Renal cortical epithelial cell (primary cell): Measurements from ENCODE around the gene TSPYL1. TPM values are rescaled to one million over a fixed set of nuclear protein-coding genes. Genes with fewer than 3 reads are reported as not detected.
"Not testable (repeated sequence)": the region's sequence is repeated elsewhere in the genome, so short reads cannot be mapped to it uniquely, and the experiment has no call there.

Source experiments
- DNase-seq: peaks from one replicate; pipeline ENCODE4 v3.0.0-alpha.2; 2011; ENCODE audit warnings: low read depth
- total RNA-seq: library from RNA; depleted of rRNA; stranded (reverse); fragments of >200 nt; gene quantifications from 2 replicates; pipeline ENCODE4 v1.2.3, GENCODE V29; 2014

The TSPYL1 gene
- 102 and 115 TPM in 2 replicates for total RNA-seq

DNA sequence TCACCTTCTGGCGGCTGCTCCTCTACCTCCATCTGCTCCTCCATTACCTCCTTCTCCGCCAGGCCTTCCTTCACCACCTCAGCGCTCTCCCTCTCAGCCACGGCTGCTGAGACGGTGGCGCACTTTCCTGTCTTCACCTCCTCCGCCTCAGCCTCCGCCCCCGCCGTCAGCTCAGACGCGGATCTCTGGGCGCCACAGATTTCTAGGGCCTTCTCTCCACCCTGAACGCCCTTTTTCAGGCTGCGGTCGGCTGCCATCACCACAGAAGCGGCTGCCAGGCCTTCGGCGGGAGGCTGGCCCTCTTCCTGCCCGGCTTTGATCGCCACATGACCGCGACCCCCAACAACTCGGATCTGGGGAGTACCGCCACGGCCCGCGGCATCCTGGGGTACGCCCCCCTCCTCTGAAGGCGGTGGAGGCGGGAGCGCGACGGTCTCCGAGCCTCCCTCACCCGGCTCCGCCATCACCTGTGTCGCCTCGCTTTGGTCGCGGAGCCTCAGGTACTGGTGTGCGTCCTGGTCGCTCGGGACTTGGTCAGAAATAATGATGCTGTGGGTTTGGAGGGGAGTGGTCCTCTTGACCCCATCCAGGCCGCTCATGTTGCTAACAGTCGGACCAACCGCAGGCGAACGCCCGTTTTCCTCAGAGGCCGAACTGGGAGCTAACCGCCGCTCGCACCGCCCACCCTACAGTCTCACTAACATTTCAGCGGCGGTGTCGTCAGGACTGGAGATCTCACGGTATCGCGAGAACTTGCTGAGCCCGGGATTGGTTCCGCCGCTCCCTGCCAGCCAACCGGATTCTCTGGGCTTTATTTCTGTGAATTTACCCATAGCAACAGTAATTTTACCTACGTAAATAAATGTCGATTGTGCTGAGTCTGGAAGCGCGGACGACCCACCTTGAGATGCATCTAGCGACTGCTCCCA is at the start of gene TSPYL1:
Gene TSPYL1, minus strand, starts transcription at position 699 of the 929 bp plus-strand sequence. Its CDS starts 100 bp downstream, at position 599.
- DNase-seq, result peak; percentile 96

DNA sequence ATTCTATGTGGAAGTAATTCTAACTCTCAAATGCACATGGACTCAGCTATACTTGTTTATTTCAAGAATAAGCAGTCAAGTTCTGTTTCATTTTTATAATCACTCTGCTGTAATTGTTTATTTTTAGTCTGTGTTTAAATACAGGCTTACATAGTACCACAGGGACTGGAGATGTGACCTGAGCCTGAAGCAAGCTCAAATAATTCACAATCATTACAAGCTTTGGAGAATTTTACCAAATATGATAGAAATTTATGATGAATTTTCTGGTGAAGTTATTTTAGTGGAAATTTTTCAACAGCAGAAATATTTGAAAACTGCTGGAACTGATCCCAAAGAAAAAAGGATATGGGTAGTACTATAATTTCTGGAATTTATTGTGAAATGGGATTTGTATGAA is 49.4 kb upstream of the TSPYL1 start:
- no peak for DNase-seq

DNA sequence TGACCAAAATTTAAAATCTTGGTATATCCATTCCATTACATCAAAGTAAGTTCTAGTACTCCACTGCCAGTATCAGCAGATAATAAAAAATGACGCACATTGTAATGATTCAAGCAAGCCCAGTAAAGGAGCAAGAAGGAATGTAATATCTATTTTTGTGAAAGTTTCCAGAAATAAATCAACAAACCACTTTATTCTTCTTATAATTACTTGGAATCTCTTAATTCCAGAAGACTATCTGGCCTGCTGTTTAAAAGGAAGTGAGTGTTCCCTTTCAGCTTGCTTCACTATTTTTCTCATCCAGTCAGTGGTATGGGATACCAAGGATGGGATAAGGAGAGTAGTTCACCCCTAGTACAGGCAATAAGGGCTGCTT is 48.8 kb upstream of the TSPYL1 start:
- no peak for DNase-seq

DNA sequence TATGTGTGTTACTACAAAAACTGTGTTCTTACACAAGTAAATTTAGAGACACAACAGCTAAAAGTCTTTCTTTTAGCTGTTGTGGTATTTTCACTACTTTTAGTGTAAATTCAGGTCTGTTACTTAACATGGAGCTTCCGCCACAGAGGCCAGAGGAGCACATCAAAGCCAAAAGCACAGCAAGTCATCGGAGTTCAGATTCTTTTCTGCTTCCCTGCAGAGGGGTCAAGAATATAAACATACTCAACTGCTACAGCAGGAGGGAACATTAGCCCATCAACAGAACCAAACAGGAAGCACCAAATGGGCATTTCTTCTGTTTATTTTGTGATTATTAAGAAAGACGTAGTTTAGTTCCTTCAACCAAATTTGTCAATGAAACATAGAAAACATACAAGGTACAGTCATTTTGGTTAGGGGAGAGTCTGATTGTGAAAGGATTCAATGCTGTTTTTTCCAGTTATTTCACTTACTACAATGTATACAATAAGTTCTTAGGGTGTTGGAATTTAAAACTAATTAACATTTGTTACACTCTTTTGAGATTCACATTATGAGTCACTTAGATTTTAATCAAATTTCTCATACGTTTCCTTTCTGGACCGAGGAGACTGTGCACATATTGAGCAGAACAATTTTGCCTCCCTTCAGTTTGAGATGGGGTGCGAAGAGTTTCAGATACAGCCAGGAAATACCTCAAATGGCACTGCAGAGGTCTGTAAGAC is 48.2 kb upstream of the TSPYL1 start:
- peak; percentile 7 for DNase-seq

DNA sequence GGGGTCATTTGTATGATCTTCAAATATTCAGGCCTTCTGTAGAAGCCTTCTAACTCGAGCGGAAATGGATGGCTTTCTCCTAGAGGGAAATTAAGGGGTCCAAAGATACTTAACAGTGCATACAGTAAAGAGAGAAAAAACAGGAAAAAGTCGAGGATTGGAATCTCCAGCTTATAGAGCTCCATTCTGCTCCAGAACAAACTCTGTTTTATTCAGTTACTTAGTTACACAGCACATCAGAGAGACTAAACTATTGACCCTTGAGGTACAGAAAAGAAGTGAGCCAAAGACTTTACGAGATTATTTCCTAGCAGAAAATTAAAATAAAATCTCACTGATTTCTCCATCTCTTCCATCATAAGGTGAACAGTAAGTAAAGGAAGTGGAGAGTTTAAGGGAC is 47.3 kb upstream of the TSPYL1 start:
- DNase-seq, result no peak

DNA sequence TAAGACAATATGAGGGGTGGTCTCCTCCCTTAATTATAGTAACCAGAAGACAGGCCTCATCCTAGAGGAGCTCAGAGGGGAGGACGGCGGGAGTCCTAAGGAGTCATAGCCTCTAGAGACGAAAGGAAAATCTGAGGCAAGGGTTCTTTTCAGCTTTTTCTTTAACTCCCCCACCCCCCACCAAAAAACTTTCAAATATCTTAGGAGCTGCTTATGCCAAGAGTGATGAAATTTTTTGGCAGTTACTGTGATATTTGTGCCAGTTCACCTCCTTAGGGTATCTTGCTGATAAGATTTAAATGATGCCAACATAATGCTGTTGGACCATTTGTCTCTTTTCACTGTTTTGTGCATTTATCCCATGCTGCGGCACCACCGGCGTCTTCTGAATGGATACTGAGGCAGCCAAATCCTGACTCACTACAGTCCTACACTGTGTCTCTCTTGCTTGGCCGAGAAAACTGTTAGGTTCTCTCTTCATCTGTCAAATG is 46.5 kb upstream of the TSPYL1 start:
- DNase-seq, result no peak

DNA sequence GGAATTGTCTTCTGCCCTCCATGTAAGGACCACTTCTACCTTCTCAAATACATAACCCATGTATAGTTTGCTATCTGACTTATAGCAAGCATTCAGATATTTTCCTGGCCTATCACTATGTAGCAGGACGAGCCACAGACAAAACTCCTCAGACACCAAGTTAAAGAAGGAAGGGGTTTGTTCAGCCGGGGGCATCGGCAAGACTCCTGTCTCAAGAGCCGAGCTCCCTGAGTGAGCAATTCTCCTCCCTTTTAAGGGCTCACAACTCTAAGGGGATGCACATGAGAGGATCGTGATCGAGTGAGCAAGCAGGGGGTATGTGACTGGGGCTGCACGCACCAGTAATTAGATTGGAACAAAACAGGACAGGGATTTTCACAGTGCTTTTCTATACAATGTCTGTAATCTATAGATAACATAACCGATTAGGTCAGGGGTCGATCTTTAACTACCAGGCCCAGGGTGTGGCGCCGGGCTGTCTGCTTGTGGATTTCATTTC is 46.0 kb upstream of the TSPYL1 start:
- DNase-seq, result not testable (repeated sequence)

DNA sequence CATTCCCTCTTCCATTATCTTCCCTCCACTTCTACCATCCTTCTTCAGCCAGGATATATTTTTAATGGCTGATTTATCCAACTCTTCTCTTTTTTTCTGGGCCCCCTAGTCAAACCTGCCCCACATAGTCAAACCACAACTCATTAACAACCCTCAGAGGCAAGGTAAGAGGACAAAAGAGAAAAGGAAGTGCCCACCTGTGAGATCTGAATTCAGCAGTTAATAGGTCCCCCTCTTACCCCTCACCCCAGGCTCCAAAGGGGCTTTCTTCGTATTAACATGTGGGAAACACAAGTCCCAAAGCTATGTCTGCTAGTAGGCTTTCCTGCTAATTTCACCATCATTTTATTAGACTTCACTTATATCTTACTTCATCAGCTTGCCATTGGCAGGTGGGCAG is 44.1 kb upstream of the TSPYL1 start:
- no peak for DNase-seq

DNA sequence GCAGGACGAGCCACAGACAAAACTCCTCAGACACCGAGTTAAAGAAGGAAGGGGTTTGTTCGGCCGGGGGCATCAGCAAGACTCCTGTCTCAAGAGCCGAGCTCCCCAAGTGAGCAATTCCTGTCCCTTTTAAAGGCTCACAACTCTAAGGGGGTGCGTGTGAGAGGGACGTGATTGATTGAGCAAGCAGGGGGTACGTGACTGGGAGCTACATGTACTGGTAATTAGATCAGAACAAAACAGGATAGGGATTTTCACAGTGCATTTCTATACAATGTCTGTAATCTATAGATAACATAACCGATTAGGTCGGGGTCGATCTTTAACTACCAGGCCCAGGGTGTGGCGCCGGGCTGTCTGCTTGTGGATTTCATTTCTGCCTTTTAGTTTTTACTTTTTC is 42.2 kb upstream of the TSPYL1 start:
- DNase-seq, result not testable (repeated sequence)

DNA sequence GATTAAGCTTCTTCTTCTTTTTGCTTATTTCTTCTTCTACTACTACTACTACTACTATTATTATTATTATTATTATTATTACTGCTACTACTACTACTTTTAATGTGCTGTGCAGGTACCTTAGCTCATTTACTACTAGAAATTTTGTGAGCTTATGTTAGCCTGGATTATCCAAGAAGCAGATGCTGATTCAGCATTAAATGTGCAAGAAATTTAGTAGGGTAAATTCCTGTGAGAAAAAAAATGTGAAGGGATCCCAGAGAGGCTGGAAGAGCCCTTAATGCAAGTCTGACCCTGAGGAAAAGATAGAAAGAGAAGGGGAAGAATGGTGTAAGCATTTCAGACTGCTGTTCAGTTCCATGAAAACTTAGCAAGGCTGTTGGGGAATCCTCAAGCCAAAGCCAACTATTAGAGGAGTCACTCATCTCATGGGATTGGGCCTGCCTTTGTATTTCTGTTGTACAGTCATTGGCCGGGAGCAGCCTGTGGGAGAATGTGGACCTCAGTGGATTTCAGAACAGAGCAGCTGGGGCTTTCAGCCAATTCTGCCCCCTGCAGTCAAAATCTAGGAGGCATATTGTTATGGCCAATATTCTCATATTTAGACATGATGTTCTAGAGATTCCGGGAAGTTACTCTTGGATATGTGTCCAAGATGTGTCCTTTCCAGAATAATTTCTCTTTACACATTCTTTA is 37.2 kb upstream of the TSPYL1 start:
- no peak for DNase-seq

DNA sequence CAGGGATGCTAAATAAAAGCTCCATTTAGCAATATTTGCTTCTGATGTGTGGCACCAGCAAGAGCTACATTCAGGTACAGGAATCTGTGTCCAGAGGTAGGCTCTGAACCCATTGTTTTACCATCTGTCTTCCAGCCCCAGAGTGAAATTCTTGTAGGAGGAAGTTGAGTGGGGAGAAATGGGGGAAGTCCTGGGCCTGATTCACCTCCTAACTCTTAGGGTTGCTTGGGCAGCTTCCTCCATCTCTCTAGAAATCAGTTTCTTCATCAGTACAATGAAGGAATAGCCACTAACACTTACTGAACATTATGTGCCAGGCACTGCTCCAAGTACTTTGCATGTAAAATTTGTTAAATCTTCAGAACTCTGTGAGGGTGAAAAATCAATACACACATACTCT is 35.1 kb upstream of the TSPYL1 start:
- DNase-seq, result peak; percentile 24

DNA sequence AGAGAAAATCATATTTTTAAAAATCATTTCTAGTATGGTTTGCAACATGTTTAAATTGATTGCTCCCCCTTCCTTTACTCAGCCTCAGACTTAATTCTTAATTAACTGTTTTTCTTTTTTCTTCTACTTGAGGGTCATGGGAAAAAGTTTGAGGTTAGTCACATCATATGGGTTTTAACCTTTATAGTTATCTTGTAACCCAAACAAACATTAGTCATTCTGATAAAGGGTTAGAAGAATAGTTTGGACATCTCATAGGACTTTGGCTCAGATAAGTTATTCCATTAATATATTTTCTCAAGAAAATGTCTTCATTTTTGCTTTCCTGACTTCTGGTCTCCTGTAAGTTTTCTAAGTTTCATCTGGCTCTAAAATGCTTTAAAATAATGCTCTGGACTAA is 34.5 kb upstream of the TSPYL1 start:
- DNase-seq, result no peak

DNA sequence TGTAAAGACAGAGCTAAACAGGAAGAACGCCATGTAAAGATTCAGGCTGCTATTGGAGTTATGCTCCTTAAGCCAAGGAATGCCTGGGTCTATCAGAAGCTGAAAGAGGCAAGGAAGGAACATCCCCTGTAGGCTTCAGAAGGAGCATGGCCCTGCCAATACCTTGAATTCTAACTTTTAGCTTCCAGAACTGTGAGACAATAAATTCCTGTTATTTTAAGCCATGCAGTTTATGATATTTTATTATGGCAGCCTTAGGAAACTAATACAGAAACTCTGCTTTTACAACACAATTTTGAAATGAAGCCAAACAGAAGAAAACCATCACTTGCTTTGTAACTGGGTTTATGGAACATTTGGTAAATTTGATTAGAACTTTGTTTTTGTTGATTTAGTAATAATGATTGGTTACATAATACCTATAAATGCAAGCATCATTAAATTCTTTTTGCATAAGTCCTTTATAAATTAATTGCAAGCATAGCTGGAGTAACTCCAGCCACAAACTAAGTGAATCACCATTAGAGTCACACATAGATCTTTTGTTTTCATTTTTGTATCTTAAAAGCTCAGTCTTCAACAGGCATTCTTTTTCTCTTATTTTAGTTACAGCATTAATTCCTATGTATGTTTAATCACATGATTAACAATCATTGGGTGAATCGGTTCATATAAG is 33.5 kb upstream of the TSPYL1 start:
- peak; percentile 39 for DNase-seq

DNA sequence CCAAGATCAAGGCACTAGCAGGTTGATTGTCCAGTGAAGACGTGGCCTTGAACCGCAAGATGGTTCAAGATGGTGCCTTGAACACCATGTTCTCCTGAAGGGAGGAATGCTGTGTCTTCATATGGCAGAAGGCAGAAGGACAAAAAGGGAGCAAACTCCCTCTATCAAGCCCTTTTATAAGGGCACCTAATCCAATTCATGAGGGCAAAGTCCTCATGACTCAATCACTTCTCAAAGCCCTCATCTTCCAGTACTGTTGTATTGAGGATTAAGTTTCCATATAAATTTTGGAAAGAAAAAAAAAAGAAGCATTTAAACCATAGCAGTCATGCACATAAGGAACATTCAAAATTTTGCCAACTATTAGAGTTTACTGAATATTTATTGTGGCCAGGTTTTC is 29.9 kb upstream of the TSPYL1 start:
- DNase-seq, result no peak

DNA sequence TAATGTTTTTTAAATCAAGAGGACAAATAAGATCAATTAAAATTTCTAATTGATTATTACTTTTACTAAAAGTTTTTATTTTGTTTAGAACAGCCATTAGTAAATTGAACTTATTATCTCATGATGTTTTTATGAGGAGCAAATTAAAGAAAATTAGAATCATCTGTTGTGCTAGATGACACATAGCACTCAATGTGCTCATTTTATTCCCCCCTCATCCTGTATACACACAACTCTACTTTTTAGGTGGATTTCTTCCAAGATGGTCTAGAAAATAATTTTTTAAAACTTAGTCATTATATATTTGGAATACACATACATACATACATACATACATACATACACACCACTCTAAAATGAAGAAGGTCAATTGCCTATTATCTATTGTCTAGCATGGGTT is 29.3 kb upstream of the TSPYL1 start:
- DNase-seq, result no peak

DNA sequence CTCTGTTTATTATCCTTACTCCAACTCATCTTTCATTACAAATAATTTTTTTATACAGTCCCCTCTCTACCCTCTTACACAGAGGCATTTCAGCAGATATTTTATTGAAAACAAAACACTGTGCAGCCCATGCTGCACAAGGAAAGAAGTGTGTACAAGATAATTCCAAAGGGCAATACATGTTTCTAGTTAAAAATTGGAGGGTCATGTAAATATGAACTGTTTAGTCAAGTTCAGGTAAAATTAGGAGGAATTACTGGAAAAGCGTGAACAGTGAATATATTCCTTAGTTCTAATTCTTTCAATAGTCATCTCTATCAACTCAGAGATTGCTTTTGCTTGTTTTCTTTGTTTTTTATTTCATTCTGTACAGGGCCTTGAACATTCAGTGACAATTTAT is 27.9 kb upstream of the TSPYL1 start:
- no peak for DNase-seq

DNA sequence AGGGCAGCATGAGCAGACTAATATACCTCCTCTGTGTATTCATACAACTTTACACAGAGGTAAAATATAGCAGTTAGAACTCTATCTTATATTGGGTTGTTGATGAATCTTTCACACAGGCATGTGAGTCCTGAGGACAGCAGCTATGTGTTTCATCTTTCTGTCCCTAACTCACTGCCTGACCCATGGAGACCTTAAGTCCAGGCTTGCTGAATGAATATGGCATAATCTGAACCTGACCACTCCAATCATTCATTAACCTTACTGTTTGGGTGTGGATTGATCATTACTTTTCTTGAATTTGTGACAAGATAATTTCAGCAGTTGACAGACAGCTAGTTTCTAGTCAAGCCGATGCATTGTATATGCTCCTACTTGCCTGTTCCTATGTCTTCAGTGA is 27.3 kb upstream of the TSPYL1 start:
- peak; percentile 18 for DNase-seq

DNA sequence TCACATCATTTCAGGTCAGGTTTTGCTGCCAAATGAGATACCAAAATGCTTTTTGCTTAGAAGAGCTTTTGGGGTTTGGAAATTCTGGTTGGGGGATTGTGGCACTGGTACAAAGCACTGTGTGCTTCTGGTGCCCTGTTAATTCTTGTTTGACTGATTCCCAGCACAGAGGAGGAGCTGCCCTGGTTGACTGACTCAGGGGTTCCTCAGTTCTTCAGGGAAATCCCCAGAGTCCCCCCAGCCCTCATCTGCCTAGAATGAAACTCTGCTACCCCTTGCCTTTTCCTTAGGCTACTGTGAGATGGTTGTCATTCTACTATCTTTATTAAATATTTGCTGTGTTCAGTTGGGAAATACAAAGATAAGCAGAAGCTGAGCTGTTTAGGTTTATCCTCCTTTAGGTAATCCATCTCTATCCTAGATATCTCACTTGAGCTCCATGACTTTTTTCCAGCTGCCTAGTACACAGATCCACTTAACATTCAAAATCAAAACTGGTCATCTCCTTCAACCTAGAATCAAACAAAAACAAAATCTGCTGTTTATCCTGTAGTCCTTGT is 24.9 kb upstream of the TSPYL1 start:
- no peak for DNase-seq

DNA sequence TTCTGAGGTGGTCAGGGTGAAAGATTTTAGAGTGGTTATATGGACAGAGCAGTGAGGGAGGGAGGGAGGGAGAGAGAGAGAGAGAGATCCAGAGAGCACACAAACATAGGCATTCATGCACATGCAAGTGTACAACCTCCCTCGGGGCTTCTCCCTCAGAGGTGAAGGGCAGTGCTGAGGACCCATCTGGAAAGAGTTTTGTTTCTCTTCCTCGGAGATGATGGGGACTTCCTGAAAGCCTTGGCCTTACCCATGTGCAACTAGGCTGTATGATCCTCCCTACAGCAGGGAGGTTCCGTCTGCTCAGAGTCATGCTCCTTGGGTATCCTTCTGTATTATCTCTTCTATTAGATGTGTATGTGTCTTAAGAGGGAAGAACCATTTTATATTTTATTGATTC is 21.4 kb upstream of the TSPYL1 start:
- no peak for DNase-seq

DNA sequence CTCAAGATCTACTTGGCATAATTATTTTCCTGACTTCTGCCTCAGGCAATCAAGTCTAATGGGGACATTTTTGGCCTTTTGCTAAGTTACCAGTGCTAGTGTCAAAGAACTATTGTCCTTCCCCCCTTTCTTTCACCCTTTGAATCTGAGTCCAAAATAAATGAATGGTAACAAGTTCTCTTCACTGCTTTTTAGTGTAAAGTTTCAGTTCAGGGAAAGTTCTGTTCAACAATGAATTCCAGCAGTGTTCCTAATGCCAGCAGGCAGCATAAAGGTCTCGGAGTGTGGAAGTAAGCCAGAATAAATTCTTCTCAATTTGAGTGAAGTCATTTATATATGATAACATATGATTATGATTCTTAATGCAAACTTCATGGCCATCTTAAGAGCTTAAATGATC is 20.8 kb upstream of the TSPYL1 start:
- no peak for DNase-seq

DNA sequence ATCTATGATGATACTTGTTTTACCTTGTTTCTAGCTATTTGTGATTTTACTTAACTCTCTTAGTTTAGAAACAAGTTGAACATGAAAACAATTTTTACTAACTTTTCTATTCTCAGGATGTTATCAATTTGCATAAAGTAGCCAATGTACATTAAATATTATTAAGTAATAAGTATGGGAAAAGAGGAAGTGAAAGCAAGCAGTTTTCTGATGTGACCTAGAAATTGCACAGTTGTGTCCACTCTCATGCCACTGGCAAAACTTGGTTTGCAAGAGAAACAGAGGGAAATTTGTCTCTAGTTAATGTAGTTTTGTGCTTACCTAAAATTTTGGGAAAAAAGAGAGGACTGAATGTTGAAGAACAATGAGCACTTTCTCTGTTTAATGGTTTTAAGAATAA is 19.2 kb upstream of the TSPYL1 start:
- DNase-seq, result no peak
